RWPE1 (cell line): ENCODE data around the gene PTPN5.

Source experiments
- CTCF ChIA-PET: fragments of 350-600 bp; sonication (Branson Sonifier 250); formaldehyde crosslinking; extraction: SDS; loops from one replicate; lab custom pipeline; 2021; lab: Yijun Ruan, JAX
- POLR2A ChIA-PET: fragments of 400-600 bp; formaldehyde crosslinking; extraction: SDS; loops from one replicate; lab custom pipeline; 2020; ENCODE audit warnings: antibody characterized with exemption; ENCODE audit not compliant: low non-redundant PET; lab: Yijun Ruan, JAX
- DNase-seq: peaks from one replicate; pipeline ENCODE4 v3.0.0; 2012; ENCODE audit warnings: low spot score
- H3K27ac ChIP-seq: fragments of 450-650 bp; 2 replicates; pipeline ENCODE4 v1.5.1; 2017
- TF ChIP-seq, protein P1 (sequence below): fragments of 450-650 bp; conservative IDR thresholded peaks from 2 replicates; pipeline ENCODE4 v1.5.1; 2017; ENCODE audit warnings: low read depth, mild to moderate bottlenecking

PTPN5 gene

DNA sequence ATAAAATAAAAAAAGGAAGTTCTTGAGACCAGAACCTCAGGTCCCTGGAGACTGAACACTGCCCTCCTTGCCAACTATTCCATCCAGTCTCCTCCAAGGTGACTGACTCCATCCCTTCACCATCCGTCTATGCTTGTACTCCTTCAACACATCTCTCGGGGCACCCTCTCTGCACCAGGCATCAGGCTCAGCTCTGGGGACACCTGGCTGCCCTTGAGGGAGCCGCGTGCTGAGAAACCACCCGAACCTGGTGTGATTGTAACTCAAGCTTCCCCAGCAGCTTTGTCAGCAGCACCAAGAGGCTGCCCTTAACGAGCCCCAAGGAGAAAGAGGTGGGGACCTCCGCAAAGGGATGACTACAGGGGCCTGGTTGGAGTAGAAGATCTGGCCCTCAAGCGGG lies 1.7 kb downstream of the PTPN5 start:
- H3K27ac ChIP-seq = no peak overlapping the region
- no peak for DNase-seq
- ChIA-PET CTCF (interaction anchor here (0.9 kb wide), 1 partner anchor 11 kb away, joined by 4 read pairs; no protein-coding TSS in a partner anchor), POLR2A (interaction anchor here (0.5 kb wide), 1 partner anchor 17 kb away, joined by 4 read pairs; no protein-coding TSS in a partner anchor)
- TF ChIP-seq, protein P1, sequence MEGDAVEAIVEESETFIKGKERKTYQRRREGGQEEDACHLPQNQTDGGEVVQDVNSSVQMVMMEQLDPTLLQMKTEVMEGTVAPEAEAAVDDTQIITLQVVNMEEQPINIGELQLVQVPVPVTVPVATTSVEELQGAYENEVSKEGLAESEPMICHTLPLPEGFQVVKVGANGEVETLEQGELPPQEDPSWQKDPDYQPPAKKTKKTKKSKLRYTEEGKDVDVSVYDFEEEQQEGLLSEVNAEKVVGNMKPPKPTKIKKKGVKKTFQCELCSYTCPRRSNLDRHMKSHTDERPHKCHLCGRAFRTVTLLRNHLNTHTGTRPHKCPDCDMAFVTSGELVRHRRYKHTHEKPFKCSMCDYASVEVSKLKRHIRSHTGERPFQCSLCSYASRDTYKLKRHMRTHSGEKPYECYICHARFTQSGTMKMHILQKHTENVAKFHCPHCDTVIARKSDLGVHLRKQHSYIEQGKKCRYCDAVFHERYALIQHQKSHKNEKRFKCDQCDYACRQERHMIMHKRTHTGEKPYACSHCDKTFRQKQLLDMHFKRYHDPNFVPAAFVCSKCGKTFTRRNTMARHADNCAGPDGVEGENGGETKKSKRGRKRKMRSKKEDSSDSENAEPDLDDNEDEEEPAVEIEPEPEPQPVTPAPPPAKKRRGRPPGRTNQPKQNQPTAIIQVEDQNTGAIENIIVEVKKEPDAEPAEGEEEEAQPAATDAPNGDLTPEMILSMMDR = no peak

DNA sequence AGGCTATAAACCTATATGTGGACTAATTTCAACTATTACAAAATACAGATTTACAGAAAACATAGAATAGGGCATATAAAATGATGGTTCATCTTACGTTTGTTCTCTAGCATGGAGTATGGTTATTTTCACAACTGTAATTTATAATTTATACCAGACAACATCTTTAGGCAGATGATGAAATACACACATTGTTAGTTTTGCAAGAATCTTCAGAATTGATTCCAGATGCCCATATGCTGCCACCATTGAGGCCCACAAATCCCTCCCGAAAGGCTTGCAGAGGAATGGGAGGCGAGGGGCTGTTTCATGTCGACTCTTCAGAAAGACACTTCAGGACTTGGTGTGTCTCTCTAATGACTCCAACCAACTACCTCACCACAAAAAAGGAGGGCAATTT lies 6.2 kb downstream of the PTPN5 start:
- ChIA-PET POLR2A (no interaction called here), CTCF (no interaction called here)
- TF ChIP-seq, protein P1 = no peak
- DNase-seq = no peak
- no peak overlapping the region for H3K27ac ChIP-seq

DNA sequence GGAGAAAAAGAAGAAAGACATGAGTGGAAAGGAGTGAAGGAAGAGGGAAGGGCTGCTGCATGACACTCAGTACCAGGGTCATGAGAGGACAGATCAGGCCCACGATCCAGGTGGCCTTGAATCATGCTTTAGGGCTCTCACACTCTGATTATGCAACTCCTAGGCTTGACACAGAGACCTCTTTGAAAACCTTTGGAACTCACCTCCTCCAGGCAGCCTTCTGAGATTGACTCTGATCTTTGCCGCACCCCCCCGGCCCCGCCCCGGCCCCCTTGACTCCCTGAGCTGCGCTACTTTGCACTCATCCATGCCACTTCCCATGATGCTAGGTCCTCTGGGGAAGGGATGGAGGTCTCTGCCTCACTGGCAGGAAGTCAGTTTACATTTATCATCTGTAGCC lies 10.7 kb downstream of the PTPN5 start:
- ChIA-PET CTCF (no interaction called here), POLR2A (no interaction called here)
- TF ChIP-seq, protein P1 = no peak
- no peak overlapping the region for H3K27ac ChIP-seq
- DNase-seq = no peak

DNA sequence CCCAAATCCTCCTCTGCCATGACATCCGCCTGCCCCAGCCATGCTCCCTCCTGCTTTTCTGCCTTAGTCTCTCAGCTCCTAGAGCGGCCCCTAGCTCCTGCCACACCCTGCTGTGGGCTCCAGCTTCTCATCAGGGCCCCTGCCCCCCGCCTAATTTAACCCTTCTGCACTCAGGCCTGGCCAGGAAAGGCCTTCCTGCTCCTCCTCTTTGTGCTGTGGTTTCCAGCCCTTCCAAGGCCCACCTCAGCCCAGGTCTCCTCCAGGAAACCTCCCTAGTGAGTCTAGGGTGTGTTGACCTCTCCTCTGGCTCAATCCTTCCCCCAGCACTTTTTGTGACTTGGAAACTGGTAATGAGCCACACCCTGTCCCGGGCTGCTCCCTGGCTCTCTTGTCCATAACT lies 11.3 kb downstream of the PTPN5 start:
- POLR2A ChIA-PET = no interaction called here
- no peak for DNase-seq
- TF ChIP-seq, protein P1 = no peak
- CTCF ChIA-PET = no interaction called here
- H3K27ac ChIP-seq = no peak overlapping the region

DNA sequence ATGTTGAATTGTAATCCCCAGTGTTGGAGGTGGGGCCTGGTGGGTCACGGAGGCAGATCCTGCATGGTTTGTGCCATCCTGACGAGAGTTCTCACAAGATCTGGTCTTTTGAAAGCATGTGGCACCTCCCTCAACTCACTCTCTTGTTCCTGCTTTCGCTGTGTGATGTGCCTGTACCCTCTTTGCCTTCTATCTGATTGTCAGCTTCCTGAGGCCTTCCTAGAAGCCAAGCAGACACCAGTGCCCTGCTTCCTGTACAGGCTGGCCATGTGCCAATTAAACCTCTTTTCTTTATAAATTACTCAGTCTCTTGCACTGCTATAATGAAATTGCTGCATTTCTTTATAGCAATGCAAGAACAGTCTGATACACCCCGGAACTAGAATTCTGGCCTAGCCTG lies 13.1 kb downstream of the PTPN5 start:
- no peak for DNase-seq
- POLR2A ChIA-PET = no interaction called here
- CTCF ChIA-PET = interaction anchor here (0.7 to 1.1 kb wide), 3 partner anchors 12 to 227 kb away, joined by 3 to 4 read pairs (median 4); no protein-coding TSS in a partner anchor

DNA sequence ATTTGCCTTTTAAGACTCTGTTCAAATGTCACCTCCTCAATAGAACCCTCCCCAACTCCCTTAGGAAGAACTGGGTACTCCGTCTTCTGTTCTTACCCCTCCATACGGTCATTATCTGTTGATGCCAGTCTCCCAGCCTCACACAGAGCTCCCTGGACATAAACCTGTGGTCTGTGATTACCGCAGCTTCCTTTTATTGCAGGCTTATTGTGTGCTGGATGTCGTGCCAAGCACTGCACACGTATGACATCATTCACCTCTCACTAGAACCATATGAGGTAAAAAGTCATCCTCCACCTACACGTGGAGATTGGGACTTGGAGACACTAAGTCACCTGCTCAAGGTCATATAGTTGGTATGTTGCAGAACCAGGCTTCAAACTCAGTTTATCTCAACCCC lies 15.3 kb downstream of the PTPN5 start:
- POLR2A ChIA-PET = no interaction called here
- H3K27ac ChIP-seq = no peak overlapping the region
- TF ChIP-seq, protein P1 = no peak
- CTCF ChIA-PET = no interaction called here
- DNase-seq = no peak

More for the DNA sequence above, 13.1 kb downstream of the PTPN5 start:
- no peak overlapping the region for H3K27ac ChIP-seq
- TF ChIP-seq, protein P1 = no peak
